MCF 10A (cell line): ENCODE results near the gene RASGEF1B. TPM values are rescaled to one million over a fixed set of nuclear protein-coding genes. Genes with fewer than 3 reads are reported as not detected.

Source experiments
- BruUV-seq: library from RNA; stranded (reverse); fragments of 400-500 nt; replicated peaks from 2 replicates; lab custom pipeline; 2021; lab: Mats Ljungman, UMichigan
- CTCF ChIA-PET: fragments of 300-600 bp; sonication (Branson Sonifier 250); formaldehyde crosslinking; extraction: SDS; loops from one replicate; lab custom pipeline; 2021; ENCODE audit warnings: antibody characterized with exemption, inconsistent platforms; lab: Yijun Ruan, JAX
- POLR2A ChIA-PET: fragments of 300-600, 350-650 bp; sonication (Branson Sonifier 250); formaldehyde crosslinking; extraction: SDS; loops from one replicate; lab custom pipeline; 2020; ENCODE audit warnings: antibody characterized with exemption, inconsistent platforms; lab: Yijun Ruan, JAX
- DNase-seq: peaks from one replicate; pipeline ENCODE4 v3.0.0-alpha.2; 2018; ENCODE audit not compliant: unreplicated experiment
- H3K27ac Mint-ChIP-seq: one replicate; pipeline ENCODE4 v1.8.0; 2022; ENCODE audit warnings: mild to moderate bottlenecking, low read depth, mixed read lengths; ENCODE audit not compliant: unreplicated experiment
- H3K27me3 Mint-ChIP-seq: one replicate; pipeline ENCODE4 v1.8.0; 2022; ENCODE audit warnings: mixed read lengths; ENCODE audit not compliant: insufficient read depth, unreplicated experiment
- H3K36me3 Mint-ChIP-seq: one replicate; pipeline ENCODE4 v1.8.0; 2022; ENCODE audit warnings: mild to moderate bottlenecking, moderate library complexity, mixed read lengths; ENCODE audit not compliant: insufficient read depth, unreplicated experiment
- H3K4me1 Mint-ChIP-seq: one replicate; pipeline ENCODE4 v1.8.0; 2022; ENCODE audit warnings: mixed read lengths; ENCODE audit not compliant: insufficient read depth, unreplicated experiment
- H3K4me3 Mint-ChIP-seq: one replicate; pipeline ENCODE4 v1.8.0; 2022; ENCODE audit warnings: mild to moderate bottlenecking, moderate library complexity, mixed read lengths; ENCODE audit not compliant: unreplicated experiment
- H3K9me3 Mint-ChIP-seq: one replicate; pipeline ENCODE4 v1.8.0; 2022; ENCODE audit warnings: mixed read lengths; ENCODE audit not compliant: unreplicated experiment
- CTCF ChIP-seq: fragments of 200-600 bp; IDR thresholded peaks from one replicate; pipeline ENCODE4 v1.8.0; 2022; ENCODE audit warnings: antibody characterized with exemption, mild to moderate bottlenecking; ENCODE audit not compliant: unreplicated experiment
- intact Hi-C: fragments of 100-400 bp; cut with micrococcal nuclease; formaldehyde crosslinking; loops from 2 replicates; pipeline ENCODE4 v1.14.1; 2022
- total RNA-seq: library from RNA; stranded (reverse); gene quantifications from 2 replicates; pipeline ENCODE4 v1.2.3, GENCODE V29; 2022

RASGEF1B gene
- total RNA-seq, 1 experiment from 2014 or later, result 5.4 TPM

DNA sequence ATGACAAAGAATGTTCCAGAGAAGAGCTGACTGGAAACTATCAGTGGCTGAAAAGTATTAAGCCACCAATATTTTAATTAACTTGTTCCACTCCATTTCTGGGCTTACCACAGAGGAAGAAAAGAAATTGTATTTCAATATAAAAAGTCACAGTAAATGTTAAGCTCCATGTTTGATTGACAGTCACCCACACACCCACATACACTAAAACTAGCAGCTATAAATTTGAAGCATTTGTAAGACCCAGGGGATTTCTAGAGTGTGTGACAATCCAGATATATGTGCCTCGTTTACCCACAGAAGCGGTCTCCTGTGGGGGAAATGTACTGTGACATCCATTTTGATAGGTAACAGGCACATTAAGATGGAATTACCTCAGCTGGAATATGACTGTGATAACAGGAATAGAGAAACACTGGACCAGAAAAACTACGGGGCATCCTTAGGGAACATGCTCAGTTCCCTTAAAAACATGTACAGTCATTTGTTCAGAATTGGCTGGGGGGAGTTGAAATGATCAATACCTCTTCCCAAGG lies 39.0 kb upstream of the RASGEF1B start:
- POLR2A ChIA-PET, result no interaction called here
- BruUV-seq, result no TSS peak
- intact Hi-C loops, result no loop called here
- TF ChIP-seq CTCF, result no peak
- no peaks in the 10 kb centered on the region for H3K9me3 Mint-ChIP-seq
- H3K27me3 Mint-ChIP-seq, result no peaks in the 10 kb centered on the region
- H3K4me1 Mint-ChIP-seq, result no peaks in the 10 kb centered on the region
- no peaks in the 10 kb centered on the region for H3K36me3 Mint-ChIP-seq
- no peak overlapping the region for H3K4me3 Mint-ChIP-seq
- CTCF ChIA-PET, result interaction anchor here (0.7 kb wide), 1 partner anchor 12 kb away, joined by 3 read pairs; no protein-coding TSS in a partner anchor
- H3K27ac Mint-ChIP-seq, result no peak overlapping the region
- no peak for DNase-seq

DNA sequence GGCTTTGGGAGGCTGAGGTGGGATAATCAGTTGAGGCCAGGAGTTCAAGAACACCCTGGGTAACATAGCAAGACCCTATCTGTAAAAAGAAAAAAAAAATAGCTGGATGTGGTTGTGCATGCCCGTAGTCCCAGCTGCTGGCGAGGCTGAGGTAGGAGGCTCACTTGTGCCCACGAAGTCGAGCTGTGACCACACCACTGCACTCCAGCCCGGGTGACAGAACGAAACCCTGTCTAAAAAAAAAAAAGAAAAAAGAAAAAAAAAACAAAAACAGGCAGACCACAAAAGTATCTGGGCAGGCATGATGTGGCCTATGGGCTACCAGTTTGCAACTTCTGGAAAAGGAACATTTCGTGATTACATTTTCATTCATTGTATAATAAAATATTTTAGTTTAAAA lies 38.1 kb upstream of the RASGEF1B start:
- intact Hi-C loops, result no loop called here
- Mint-ChIP-seq H3K27ac (no peak overlapping the region), H3K9me3 (no peaks in the 10 kb centered on the region), H3K4me3 (no peak overlapping the region), H3K36me3 (no peaks in the 10 kb centered on the region), H3K27me3 (no peaks in the 10 kb centered on the region), H3K4me1 (no peaks in the 10 kb centered on the region)
- TF ChIP-seq CTCF, result no peak
- ChIA-PET CTCF (interaction anchor here (0.6 kb wide), 1 partner anchor 1819 kb away, joined by 3 read pairs; no protein-coding TSS in a partner anchor), POLR2A (no interaction called here)
- DNase-seq, result no peak
- BruUV-seq, result no TSS peak

DNA sequence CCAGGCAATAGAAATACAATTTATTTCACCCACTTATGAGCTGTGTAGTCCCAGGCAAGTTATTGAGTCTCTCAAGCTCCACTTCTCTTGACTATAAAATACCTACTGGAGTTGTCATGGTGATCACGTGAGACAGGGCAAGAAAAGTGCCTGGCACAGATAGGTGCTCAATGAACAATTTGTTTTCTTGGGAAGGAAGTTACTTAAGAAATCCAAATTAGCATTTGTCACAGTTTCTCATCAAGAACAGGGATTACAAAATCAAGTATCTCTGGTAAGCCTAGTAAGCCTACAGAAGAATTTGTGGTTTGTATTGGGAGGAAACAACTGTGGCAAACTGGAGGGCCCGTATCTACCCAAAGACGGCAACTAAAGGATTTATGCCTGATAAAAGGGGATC lies 37.5 kb upstream of the RASGEF1B start:
- H3K36me3 Mint-ChIP-seq, result no peaks in the 10 kb centered on the region
- no TSS peak for BruUV-seq
- no peaks in the 10 kb centered on the region for H3K27me3 Mint-ChIP-seq
- ChIA-PET CTCF (interaction anchor here (0.7 kb wide), 1 partner anchor 10 kb away, joined by 3 read pairs; no protein-coding TSS in a partner anchor), POLR2A (interaction anchor here (1.1 kb wide), 1 partner anchor 88 kb away, joined by 5 read pairs; no protein-coding TSS in a partner anchor)
- TF ChIP-seq CTCF, result no peak
- H3K27ac Mint-ChIP-seq, result no peak overlapping the region
- no peaks in the 10 kb centered on the region for H3K9me3 Mint-ChIP-seq
- no peaks in the 10 kb centered on the region for H3K4me1 Mint-ChIP-seq
- intact Hi-C loops, result no loop called here
- no peak for DNase-seq
- no peak overlapping the region for H3K4me3 Mint-ChIP-seq

GRCh38 chr4:81508411-81509185 lies 36.9 kb upstream of the RASGEF1B start:
- CTCF ChIA-PET, result interaction anchor here (0.7 to 0.8 kb wide), 2 partner anchors 11 to 357 kb away, joined by 3 to 4 read pairs; no protein-coding TSS in a partner anchor
- H3K4me1 Mint-ChIP-seq, result no peaks in the 10 kb centered on the region
- no peak for DNase-seq
- H3K36me3 Mint-ChIP-seq, result no peaks in the 10 kb centered on the region
- H3K27me3 Mint-ChIP-seq, result no peaks in the 10 kb centered on the region
- H3K4me3 Mint-ChIP-seq, result no peak overlapping the region
- BruUV-seq, result no TSS peak
- no peak for TF ChIP-seq CTCF
- H3K27ac Mint-ChIP-seq, result no peak overlapping the region
- no peaks in the 10 kb centered on the region for H3K9me3 Mint-ChIP-seq
- intact Hi-C loops, result no loop called here
- POLR2A ChIA-PET, result interaction anchor here (1.1 kb wide), 1 partner anchor 88 kb away, joined by 5 read pairs; no protein-coding TSS in a partner anchor
